ENCODE results near the gene RPH3AL. TPM values are rescaled to one million over a fixed set of nuclear protein-coding genes. Genes with fewer than 3 reads are reported as not detected.
"Not testable (repeated sequence)": the region's sequence is repeated elsewhere in the genome, so short reads cannot be mapped to it uniquely, and the experiment has no call there.

Gene RPH3AL
- total RNA-seq, 4 donors from 2014 or later: 10.0 to 51.1 (median 25.7) TPM

GRCh38 chr17:204427-205147 is 148.0 kb downstream of the RPH3AL start:
- TF ChIP-seq, protein P1, sequence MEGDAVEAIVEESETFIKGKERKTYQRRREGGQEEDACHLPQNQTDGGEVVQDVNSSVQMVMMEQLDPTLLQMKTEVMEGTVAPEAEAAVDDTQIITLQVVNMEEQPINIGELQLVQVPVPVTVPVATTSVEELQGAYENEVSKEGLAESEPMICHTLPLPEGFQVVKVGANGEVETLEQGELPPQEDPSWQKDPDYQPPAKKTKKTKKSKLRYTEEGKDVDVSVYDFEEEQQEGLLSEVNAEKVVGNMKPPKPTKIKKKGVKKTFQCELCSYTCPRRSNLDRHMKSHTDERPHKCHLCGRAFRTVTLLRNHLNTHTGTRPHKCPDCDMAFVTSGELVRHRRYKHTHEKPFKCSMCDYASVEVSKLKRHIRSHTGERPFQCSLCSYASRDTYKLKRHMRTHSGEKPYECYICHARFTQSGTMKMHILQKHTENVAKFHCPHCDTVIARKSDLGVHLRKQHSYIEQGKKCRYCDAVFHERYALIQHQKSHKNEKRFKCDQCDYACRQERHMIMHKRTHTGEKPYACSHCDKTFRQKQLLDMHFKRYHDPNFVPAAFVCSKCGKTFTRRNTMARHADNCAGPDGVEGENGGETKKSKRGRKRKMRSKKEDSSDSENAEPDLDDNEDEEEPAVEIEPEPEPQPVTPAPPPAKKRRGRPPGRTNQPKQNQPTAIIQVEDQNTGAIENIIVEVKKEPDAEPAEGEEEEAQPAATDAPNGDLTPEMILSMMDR (IDR thresholded peaks at IDR 0.05): no peak
- ATAC-seq (ENCODE audit: low FRiP score) (no peak), DNase-seq (ENCODE audit: low spot score) (no peak)

DNA sequence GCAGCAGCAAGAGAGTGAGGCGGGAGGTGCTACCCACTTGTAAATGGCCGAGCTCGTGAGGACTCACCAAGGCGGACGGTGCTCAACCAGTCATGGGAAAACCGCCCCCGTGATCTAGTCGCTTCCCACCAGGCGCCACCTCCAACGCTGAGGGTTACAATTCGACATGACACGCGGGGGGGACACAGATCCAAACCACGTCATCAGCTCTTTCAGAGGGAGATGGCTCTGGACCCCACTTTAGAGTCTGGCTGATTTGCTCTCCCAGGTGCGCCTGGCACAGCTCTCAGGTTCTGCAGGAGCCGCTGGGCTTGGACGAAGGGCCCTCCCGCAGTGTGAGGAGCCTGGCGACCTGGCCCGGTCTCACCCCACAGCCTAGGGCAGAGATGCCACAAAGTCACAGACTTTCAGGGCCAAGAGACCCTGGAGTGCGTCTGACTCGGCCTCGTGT is 150.1 kb downstream of the RPH3AL start:
- TF ChIP-seq, protein P1 (IDR thresholded peaks at IDR 0.05): no peak

GRCh38 chr17:201736-202135 is 150.9 kb downstream of the RPH3AL start:
- DNase-seq (ENCODE audit: low spot score); ATAC-seq (ENCODE audit: low FRiP score): not testable (repeated sequence)

More for the DNA sequence above, 150.1 kb downstream of the RPH3AL start:
- DNase-seq (ENCODE audit: low spot score): no peak
- ATAC-seq (ENCODE audit: low FRiP score): no peak

DNA sequence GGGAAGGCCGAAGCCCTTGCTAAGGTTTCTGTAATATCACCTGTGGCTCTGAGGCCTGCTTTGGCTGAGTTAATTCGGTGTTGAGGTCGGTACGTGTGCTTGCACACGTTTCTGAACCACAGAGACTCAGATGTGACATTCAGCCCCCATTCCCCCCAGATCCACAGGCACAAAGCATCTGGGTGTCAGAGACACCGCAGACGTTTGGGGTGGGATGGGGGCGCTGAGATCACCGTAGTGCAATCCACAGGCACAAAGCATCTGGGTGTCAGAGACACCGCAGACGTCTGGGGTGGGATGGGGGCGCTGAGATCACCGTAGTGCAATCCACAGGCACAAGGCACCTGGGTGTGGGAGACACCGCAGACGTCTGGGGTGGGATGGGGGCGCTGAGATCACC is 151.3 kb downstream of the RPH3AL start:
- not testable (repeated sequence) for ATAC-seq (ENCODE audit: low FRiP score); DNase-seq (ENCODE audit: low spot score)

DNA sequence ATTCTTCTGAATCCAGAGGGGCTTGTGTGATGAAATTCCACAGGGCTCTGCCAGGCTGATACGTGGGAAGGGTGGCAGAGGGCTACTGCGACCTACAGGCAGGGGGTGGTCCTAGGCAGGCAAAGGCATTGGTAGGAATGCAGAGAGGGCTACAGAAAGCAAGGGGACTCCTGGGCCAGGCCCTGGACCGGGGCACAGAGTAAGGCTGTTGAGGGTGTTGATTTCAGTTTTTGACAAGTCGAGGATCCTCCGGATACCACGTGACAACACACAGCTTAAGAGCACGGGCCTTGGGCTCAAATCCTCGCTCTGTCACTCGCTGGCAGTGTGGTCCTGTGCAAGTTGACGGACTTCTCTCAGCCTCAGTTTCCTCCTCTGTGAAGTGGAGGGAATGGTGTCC is 152.0 kb downstream of the RPH3AL start:
- ATAC-seq (ENCODE audit: low FRiP score) (no peak), DNase-seq (ENCODE audit: low spot score) (no peak)
- TF ChIP-seq, protein P1 (IDR thresholded peaks at IDR 0.05): no peak

- ATAC-seq (ENCODE audit: low FRiP score): peak; percentile 20
- no peak for DNase-seq (ENCODE audit: low spot score)
- TF ChIP-seq, protein P1 (IDR thresholded peaks at IDR 0.05): no peak
Measured at GRCh38 chr17:199806-200545, 152.6 kb downstream of the RPH3AL start.

DNA sequence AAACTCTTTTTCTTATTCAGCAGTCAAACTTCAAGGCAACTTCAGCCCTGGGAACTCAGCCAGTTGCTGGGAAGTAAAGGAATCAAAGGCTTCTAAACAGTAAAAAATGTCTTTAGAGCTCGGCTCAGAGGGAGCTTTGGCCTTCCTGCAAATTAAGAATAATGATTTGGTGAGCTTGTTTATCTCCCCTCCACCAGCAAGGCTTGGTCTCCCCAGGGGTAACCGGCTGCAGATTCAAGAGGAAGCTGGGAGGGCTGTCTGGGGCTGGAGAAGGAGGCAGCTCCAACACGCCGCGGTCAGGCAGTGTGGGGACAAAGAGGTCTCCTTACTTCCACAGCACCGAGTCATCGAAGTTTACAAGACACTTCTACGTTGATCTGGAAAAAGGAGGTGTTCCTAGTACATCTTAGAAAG is 153.4 kb downstream of the RPH3AL start:
- TF ChIP-seq, protein P1 (IDR thresholded peaks at IDR 0.05): no peak
- DNase-seq (ENCODE audit: low spot score): no peak
- no peak for ATAC-seq (ENCODE audit: low FRiP score)

DNA sequence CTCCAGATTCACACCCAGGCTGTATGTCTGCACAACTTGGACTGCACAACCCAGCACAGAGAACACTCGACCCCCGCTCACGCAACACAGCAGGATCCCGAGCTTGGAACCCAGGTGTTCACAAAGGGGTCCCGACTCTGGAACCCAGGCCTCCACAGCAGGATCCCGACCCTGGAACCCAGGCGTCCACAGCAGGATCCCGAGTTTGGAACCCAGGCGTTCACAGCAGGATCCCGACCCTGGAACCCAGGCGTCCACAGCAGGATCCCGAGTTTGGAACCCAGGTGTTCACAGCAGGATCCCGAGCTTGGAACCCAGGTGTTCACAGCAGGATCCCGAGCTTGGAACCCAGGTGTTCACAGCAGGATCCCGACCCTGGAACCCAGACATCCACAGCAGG is 154.4 kb downstream of the RPH3AL start:
- ATAC-seq (ENCODE audit: low FRiP score); DNase-seq (ENCODE audit: low spot score): not testable (repeated sequence)

Data from omental fat pad (tissue), 4 donors.